ENCODE measurements around the gene BRME1. TPM values are rescaled to one million over a fixed set of nuclear protein-coding genes. Genes with fewer than 3 reads are reported as not detected.

The BRME1 gene
- total RNA-seq, 1 donor from 2014 or later, result 2.0 TPM

DNA sequence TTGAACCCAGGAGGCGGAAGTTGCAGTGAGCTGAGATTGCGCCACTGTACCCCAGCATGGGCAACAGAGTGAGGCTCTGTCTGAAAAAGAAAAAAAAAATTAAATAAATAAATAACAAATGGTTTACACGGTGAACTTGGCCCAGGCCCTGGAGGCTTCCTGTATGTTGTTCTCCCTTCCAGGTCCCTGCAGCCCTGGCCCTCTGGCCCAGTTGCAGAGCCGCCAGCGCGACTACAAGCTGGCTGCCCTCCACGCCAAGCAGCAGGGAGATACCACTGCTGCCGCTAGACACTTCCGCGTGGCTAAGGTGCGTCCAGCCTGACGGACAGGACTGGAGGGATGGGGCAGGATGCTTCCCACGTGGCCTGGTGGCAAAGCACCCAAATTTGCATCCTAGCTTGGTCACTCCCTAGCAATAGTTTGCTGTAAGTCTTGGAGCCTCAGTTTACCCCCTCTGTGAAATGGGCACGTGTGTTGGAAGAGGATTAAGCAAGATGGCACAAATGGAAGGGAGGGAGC, 12.0 kb upstream of the BRME1 start:
- H3K27me3 ChIP-seq (ENCODE audit: low read depth), result no peaks in the 10 kb centered on the region
- H3K4me3 ChIP-seq, result no peak overlapping the region
- peaks cover 10% of the 10 kb centered on the region for H3K4me1 ChIP-seq
- no peak for DNase-seq
- H3K36me3 ChIP-seq, result peaks cover 95% of the 10 kb centered on the region
- no peaks in the 10 kb centered on the region for H3K9me3 ChIP-seq
- H3K27ac ChIP-seq, result no peak overlapping the region
- ATAC-seq, result peak; percentile 13 to 32
- intact Hi-C loops (cut with DNase I), result no loop called here
- TF ChIP-seq, protein P1, sequence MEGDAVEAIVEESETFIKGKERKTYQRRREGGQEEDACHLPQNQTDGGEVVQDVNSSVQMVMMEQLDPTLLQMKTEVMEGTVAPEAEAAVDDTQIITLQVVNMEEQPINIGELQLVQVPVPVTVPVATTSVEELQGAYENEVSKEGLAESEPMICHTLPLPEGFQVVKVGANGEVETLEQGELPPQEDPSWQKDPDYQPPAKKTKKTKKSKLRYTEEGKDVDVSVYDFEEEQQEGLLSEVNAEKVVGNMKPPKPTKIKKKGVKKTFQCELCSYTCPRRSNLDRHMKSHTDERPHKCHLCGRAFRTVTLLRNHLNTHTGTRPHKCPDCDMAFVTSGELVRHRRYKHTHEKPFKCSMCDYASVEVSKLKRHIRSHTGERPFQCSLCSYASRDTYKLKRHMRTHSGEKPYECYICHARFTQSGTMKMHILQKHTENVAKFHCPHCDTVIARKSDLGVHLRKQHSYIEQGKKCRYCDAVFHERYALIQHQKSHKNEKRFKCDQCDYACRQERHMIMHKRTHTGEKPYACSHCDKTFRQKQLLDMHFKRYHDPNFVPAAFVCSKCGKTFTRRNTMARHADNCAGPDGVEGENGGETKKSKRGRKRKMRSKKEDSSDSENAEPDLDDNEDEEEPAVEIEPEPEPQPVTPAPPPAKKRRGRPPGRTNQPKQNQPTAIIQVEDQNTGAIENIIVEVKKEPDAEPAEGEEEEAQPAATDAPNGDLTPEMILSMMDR (IDR thresholded peaks at IDR 0.05), result no peak

DNA sequence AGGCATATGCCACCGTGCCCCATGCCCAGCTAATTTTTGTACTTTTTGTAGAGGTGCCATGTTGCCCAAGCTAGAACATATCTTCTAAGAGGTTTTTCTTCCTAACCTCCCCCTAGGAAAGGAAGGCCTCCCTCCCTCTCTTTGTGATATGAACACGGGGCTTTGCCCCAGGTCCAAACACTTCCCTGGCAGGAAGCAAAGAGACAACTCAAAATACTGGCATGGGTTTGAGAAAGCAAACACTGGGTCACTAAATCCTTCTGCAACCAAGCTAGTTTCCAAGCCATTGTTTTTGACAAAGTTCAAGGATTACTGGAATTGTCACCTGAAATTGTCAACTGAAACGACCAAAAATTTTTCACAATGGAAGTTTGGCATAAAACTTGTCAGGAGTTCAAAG, 8.9 kb upstream of the BRME1 start:
- Histone ChIP-seq H3K36me3 (peaks cover 94% of the 10 kb centered on the region), H3K4me1 (peaks cover 10% of the 10 kb centered on the region), H3K27ac (no peak overlapping the region), H3K4me3 (no peak overlapping the region), H3K27me3 (ENCODE audit: low read depth) (no peaks in the 10 kb centered on the region), H3K9me3 (no peaks in the 10 kb centered on the region)
- ATAC-seq (no peak), DNase-seq (no peak)
- TF ChIP-seq, protein P1 (IDR thresholded peaks at IDR 0.05), result no peak
- intact Hi-C loops (cut with DNase I), result no loop called here

DNA sequence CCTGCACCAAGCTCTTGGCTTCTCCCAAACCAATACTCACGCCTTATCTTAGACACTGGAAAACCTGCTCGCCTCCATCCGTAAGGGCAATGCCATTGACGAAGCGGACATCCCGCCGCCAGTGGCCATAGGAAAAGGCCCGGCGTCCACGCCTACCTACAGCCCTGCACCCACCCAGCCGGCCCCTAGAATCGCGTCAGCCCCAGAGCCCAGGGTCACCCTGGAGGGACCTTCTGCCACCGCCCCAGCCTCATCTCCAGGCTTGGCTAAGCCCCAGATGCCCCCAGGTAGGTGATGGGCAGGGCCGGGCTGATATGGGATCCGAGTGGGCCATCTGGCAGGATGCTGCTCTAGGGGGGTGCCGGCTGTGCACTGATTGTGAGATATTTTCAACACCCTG, 7.4 kb upstream of the BRME1 start:
- intact Hi-C loops (cut with DNase I), result no loop called here
- no peak for DNase-seq
- ATAC-seq, result peak in 1 of 2 donors; percentile 7
- Histone ChIP-seq H3K36me3 (peaks cover 86% of the 10 kb centered on the region), H3K27me3 (ENCODE audit: low read depth) (no peaks in the 10 kb centered on the region), H3K9me3 (no peaks in the 10 kb centered on the region), H3K4me1 (peaks cover 10% of the 10 kb centered on the region), H3K27ac (no peak overlapping the region), H3K4me3 (no peak overlapping the region)
- TF ChIP-seq, protein P1 (IDR thresholded peaks at IDR 0.05), result no peak

DNA sequence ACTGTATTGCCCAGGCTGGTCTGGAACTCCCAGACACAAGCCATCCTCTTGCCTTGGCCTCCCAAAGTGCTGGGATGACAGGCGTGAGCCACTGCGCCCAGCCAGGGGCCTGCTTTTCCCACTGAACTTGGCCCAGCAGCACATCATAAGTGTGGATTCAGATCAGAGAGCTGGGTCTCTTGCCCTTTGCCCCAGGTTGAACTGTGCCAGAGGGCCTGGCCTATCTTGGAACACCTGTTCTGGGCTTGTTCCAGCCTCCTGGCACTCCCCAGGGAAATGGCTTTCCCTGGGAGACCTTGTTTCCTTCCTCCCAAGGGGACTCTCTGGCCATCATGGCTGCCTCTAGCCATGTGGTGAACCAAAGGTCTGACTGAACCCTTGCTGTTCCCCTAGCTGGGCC, 3.5 kb upstream of the BRME1 start:
- intact Hi-C loops (cut with DNase I), result no loop called here
- Histone ChIP-seq H3K9me3 (no peaks in the 10 kb centered on the region), H3K4me3 (no peak overlapping the region), H3K27ac (no peak overlapping the region), H3K4me1 (peaks cover 22% of the 10 kb centered on the region), H3K36me3 (peaks cover 50% of the 10 kb centered on the region), H3K27me3 (ENCODE audit: low read depth) (no peaks in the 10 kb centered on the region)
- TF ChIP-seq, protein P1 (IDR thresholded peaks at IDR 0.05), result no peak
- ATAC-seq (no peak), DNase-seq (no peak)

DNA sequence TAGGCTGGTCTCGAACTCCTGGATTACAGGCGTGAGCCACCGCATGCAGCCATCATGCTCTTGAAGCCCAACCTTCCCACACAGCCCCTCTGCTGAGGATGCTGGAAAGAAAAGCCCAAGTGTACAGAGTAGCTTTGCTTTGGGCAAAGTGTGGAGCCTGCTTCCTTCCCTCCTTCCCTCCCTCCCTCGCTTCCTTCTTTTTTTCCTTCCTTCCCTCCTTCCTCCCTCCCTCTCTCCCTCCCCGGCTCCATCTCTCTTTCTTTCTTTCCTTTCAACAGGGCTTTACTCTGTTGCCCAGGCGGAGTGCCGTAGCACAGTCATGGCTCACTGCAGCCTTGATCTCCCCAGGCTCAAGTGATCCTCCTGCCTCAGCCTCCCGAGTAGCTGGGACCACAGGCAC, 2.8 kb upstream of the BRME1 start:
- peaks cover 22% of the 10 kb centered on the region for H3K4me1 ChIP-seq
- TF ChIP-seq, protein P1 (IDR thresholded peaks at IDR 0.05), result no peak
- peaks cover 42% of the 10 kb centered on the region for H3K36me3 ChIP-seq
- intact Hi-C loops (cut with DNase I), result no loop called here
- no peak for ATAC-seq
- no peak for DNase-seq
- no peaks in the 10 kb centered on the region for H3K9me3 ChIP-seq
- no peak overlapping the region for H3K27ac ChIP-seq
- H3K4me3 ChIP-seq, result no peak overlapping the region
- no peaks in the 10 kb centered on the region for H3K27me3 ChIP-seq (ENCODE audit: low read depth)

DNA sequence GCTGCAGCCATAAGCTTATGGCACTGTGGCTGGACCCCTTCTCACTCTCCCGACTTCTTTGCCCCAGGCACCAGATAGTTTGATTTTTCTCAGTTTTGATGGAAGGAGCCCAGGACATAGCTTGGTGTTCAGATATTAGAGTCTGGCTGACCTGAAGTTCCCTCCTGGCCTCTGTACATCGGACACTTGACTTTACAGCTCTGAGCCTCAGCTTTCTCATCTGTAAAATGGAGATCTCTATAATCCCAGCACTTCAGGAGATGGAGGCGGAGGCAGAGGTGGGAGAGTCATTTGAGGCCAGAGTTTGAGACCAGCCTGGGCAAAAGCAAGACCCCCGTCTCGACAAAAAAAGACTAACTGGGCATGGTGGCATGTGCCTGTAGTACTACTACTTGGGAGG, 993 bp upstream of the BRME1 start:
- Histone ChIP-seq H3K4me1 (peaks cover 22% of the 10 kb centered on the region), H3K9me3 (no peaks in the 10 kb centered on the region), H3K4me3 (peak overlapping the region; percentile 84), H3K36me3 (peaks cover 25% of the 10 kb centered on the region), H3K27me3 (ENCODE audit: low read depth) (no peaks in the 10 kb centered on the region), H3K27ac (no peak overlapping the region)
- DNase-seq (no peak), ATAC-seq (no peak)
- TF ChIP-seq, protein P1 (IDR thresholded peaks at IDR 0.05), result no peak
- intact Hi-C loops (cut with DNase I), result no loop called here
